HEK293 (cell line): ENCODE data around the gene GLOD4.
A peak's percentile ranks its signal among the peaks of the same experiment; 100 is the strongest.

Experiments used
- ATF2 ChIP-seq: fragments of 450-650 bp; formaldehyde crosslinking; IDR thresholded peaks from 2 replicates; pipeline ENCODE4 v1.5.1; 2016; ENCODE audit warnings: missing biosample characterization, missing genetic modification characterization, low read depth
- GFI1B ChIP-seq: fragments of 450-650 bp; formaldehyde crosslinking; IDR thresholded peaks from 2 replicates; pipeline ENCODE4 v1.5.1; 2016; ENCODE audit warnings: missing biosample characterization, missing genetic modification characterization
- KLF10 ChIP-seq: fragments of 450-650 bp; IDR thresholded peaks from 2 replicates; pipeline ENCODE4 v1.5.1; 2018; ENCODE audit warnings: missing biosample characterization, mild to moderate bottlenecking, missing genetic modification characterization
- PRDM1 ChIP-seq: fragments of 450-650 bp; formaldehyde crosslinking; IDR thresholded peaks from 2 replicates; pipeline ENCODE4; 2016; ENCODE audit warnings: missing biosample characterization, missing genetic modification characterization
- TSHZ1 ChIP-seq: fragments of 450-650 bp; formaldehyde crosslinking; IDR thresholded peaks from 2 replicates; pipeline ENCODE4 v1.5.1; 2016; ENCODE audit warnings: missing biosample characterization, missing genetic modification characterization, borderline replicate concordance
- ZBTB1 ChIP-seq: fragments of 450-650 bp; formaldehyde crosslinking; IDR thresholded peaks from 2 replicates; pipeline ENCODE4 v1.5.1; 2016; ENCODE audit warnings: missing biosample characterization, missing genetic modification characterization
- ZBTB20 ChIP-seq: fragments of 450-650 bp; formaldehyde crosslinking; IDR thresholded peaks from 2 replicates; pipeline ENCODE4 v1.5.1; 2016; ENCODE audit warnings: missing biosample characterization, missing genetic modification characterization
- ZFP37 ChIP-seq: fragments of 450-650 bp; formaldehyde crosslinking; IDR thresholded peaks from 2 replicates; pipeline ENCODE4 v1.5.1; 2016; ENCODE audit warnings: missing biosample characterization, missing genetic modification characterization
- ZNF140 ChIP-seq: fragments of 450-650 bp; formaldehyde crosslinking; IDR thresholded peaks from 2 replicates; pipeline ENCODE4 v1.5.1; 2016; ENCODE audit warnings: missing biosample characterization, missing genetic modification characterization
- ZNF157 ChIP-seq: fragments of 450-650 bp; formaldehyde crosslinking; IDR thresholded peaks from 2 replicates; pipeline ENCODE4 v1.5.1; 2016; ENCODE audit warnings: missing biosample characterization, missing genetic modification characterization
- ZNF169 ChIP-seq: fragments of 450-650 bp; formaldehyde crosslinking; IDR thresholded peaks from 2 replicates; pipeline ENCODE4 v1.5.1; 2016; ENCODE audit warnings: missing biosample characterization, missing genetic modification characterization
- ZNF23 ChIP-seq: fragments of 450-650 bp; formaldehyde crosslinking; IDR thresholded peaks from 2 replicates; pipeline ENCODE4 v1.5.1; 2016; ENCODE audit warnings: missing biosample characterization, missing genetic modification characterization, borderline replicate concordance
- ZNF266 ChIP-seq: fragments of 450-650 bp; formaldehyde crosslinking; IDR thresholded peaks from 2 replicates; pipeline ENCODE4 v1.5.1; 2016; ENCODE audit warnings: missing biosample characterization, missing genetic modification characterization, low read depth
- ZNF366 ChIP-seq: fragments of 450-650 bp; formaldehyde crosslinking; conservative IDR thresholded peaks from 2 replicates; pipeline ENCODE4 v1.5.1; 2016; ENCODE audit warnings: missing biosample characterization, missing genetic modification characterization
- ZNF513 ChIP-seq: fragments of 450-650 bp; IDR thresholded peaks from 2 replicates; pipeline ENCODE4 v1.5.1; 2018; ENCODE audit warnings: missing biosample characterization, missing genetic modification characterization
- ZNF629 ChIP-seq: fragments of 450-650 bp; formaldehyde crosslinking; IDR thresholded peaks from 2 replicates; pipeline ENCODE4 v1.5.1; 2017; ENCODE audit warnings: missing biosample characterization, missing genetic modification characterization
- ZNF76 ChIP-seq: fragments of 450-650 bp; formaldehyde crosslinking; IDR thresholded peaks from 2 replicates; pipeline ENCODE4; 2016; ENCODE audit warnings: low read depth, missing biosample characterization, missing genetic modification characterization, borderline replicate concordance
- ZNF830 ChIP-seq: fragments of 450-650 bp; IDR thresholded peaks from 2 replicates; pipeline ENCODE4 v1.5.0; 2018; ENCODE audit warnings: missing biosample characterization, missing genetic modification characterization, low read depth, mild to moderate bottlenecking, moderate library complexity
- TF ChIP-seq, protein P1 (sequence below): fragments of 450-650 bp; formaldehyde crosslinking; IDR thresholded peaks from 2 replicates; pipeline ENCODE4 v1.5.1; 2017; ENCODE audit warnings: missing biosample characterization, missing genetic modification characterization
- TF ChIP-seq, protein P2 (sequence below): fragments of 450-650 bp; formaldehyde crosslinking; IDR thresholded peaks from 2 replicates; pipeline ENCODE4 v1.5.1; 2016; ENCODE audit warnings: missing biosample characterization, missing genetic modification characterization
- TF ChIP-seq, protein P3 (sequence below): fragments of 450-650 bp; formaldehyde crosslinking; IDR thresholded peaks from 2 replicates; pipeline ENCODE4 v1.5.1; 2016; ENCODE audit warnings: missing biosample characterization, missing genetic modification characterization
- TF ChIP-seq, protein P4 (sequence below): IDR thresholded peaks from 2 replicates; pipeline ENCODE4 v1.6.1; 2011; ENCODE audit warnings: mild to moderate bottlenecking, low read depth, low read length, borderline replicate concordance
- TF ChIP-seq, protein P5 (sequence below): fragments of 450-650 bp; formaldehyde crosslinking; IDR thresholded peaks from 2 replicates; pipeline ENCODE4 v1.5.1; 2016; ENCODE audit warnings: missing biosample characterization, missing genetic modification characterization

The GLOD4 gene

DNA sequence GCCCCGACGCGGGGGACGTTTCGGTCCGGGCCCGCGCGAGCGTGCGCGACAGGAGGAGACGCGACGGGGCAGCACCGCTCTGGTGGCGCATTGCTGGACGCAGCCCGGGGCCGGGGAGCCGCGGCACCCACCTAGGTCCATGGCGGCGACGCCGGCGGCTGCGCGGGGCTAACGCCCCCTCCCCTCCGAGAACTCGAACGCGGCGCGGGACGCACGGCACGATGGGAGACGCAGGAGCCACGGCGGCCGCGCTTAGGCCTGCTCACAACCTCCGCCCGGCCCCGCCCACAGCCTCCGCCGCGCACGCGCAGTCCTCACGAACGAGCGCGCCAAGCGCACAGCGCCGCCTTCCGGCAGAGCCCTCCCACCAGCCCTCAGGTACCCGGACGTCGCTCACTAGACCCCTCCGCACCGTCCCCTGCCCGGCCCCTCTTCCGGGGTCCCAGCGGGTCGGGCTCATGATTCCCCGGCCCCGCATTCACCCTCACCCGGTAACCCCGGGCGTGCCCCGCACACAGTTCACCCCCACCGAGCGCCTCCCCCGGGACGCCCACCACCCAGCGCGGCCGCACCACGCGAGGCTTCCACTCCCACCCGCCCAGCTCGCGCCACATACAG, 30.0 kb downstream of the GLOD4 start, which contains the start of gene GEMIN4 (continued):
- TF ChIP-seq TSHZ1 (tag by site-specific recombination) (no peak), ZNF169 (tag by site-specific recombination) (no peak), ZNF23 (no peak), ZNF366 (peak; percentile 13; the same call in 1 of the 2 replicates), GFI1B (tag by site-specific recombination) (no peak), ZNF266 (tag by site-specific recombination) (no peak), ZNF140 (tag by site-specific recombination) (no peak), ATF2 (tag by site-specific recombination) (no peak), KLF10 (tag by site-specific recombination) (0 out of 2 replicates have a peak, but pooled peaks have one; percentile 60), ZNF830 (tag by site-specific recombination) (no peak), ZNF76 (tag by site-specific recombination) (peak; percentile 89; the same call in 1 of the 2 replicates), PRDM1 (tag by site-specific recombination) (no peak), ZNF513 (tag by site-specific recombination) (no peak), ZBTB1 (tag by site-specific recombination) (peak; percentile 57; the same call in 1 of the 2 replicates), ZNF629 (tag by site-specific recombination) (0 out of 2 replicates have a peak, but pooled peaks have one; percentile 36), ZFP37 (tag by site-specific recombination) (peak; percentile 94), ZBTB20 (tag by site-specific recombination) (peak; percentile 81), ZNF157 (tag by site-specific recombination) (no peak)
- TF ChIP-seq, protein P1, sequence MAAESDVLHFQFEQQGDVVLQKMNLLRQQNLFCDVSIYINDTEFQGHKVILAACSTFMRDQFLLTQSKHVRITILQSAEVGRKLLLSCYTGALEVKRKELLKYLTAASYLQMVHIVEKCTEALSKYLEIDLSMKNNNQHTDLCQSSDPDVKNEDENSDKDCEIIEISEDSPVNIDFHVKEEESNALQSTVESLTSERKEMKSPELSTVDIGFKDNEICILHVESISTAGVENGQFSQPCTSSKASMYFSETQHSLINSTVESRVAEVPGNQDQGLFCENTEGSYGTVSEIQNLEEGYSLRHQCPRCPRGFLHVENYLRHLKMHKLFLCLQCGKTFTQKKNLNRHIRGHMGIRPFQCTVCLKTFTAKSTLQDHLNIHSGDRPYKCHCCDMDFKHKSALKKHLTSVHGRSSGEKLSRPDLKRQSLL, result peak; percentile 78
- TF ChIP-seq, protein P2, sequence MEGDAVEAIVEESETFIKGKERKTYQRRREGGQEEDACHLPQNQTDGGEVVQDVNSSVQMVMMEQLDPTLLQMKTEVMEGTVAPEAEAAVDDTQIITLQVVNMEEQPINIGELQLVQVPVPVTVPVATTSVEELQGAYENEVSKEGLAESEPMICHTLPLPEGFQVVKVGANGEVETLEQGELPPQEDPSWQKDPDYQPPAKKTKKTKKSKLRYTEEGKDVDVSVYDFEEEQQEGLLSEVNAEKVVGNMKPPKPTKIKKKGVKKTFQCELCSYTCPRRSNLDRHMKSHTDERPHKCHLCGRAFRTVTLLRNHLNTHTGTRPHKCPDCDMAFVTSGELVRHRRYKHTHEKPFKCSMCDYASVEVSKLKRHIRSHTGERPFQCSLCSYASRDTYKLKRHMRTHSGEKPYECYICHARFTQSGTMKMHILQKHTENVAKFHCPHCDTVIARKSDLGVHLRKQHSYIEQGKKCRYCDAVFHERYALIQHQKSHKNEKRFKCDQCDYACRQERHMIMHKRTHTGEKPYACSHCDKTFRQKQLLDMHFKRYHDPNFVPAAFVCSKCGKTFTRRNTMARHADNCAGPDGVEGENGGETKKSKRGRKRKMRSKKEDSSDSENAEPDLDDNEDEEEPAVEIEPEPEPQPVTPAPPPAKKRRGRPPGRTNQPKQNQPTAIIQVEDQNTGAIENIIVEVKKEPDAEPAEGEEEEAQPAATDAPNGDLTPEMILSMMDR (tag by site-specific recombination), result peak; percentile 99
- TF ChIP-seq, protein P3, sequence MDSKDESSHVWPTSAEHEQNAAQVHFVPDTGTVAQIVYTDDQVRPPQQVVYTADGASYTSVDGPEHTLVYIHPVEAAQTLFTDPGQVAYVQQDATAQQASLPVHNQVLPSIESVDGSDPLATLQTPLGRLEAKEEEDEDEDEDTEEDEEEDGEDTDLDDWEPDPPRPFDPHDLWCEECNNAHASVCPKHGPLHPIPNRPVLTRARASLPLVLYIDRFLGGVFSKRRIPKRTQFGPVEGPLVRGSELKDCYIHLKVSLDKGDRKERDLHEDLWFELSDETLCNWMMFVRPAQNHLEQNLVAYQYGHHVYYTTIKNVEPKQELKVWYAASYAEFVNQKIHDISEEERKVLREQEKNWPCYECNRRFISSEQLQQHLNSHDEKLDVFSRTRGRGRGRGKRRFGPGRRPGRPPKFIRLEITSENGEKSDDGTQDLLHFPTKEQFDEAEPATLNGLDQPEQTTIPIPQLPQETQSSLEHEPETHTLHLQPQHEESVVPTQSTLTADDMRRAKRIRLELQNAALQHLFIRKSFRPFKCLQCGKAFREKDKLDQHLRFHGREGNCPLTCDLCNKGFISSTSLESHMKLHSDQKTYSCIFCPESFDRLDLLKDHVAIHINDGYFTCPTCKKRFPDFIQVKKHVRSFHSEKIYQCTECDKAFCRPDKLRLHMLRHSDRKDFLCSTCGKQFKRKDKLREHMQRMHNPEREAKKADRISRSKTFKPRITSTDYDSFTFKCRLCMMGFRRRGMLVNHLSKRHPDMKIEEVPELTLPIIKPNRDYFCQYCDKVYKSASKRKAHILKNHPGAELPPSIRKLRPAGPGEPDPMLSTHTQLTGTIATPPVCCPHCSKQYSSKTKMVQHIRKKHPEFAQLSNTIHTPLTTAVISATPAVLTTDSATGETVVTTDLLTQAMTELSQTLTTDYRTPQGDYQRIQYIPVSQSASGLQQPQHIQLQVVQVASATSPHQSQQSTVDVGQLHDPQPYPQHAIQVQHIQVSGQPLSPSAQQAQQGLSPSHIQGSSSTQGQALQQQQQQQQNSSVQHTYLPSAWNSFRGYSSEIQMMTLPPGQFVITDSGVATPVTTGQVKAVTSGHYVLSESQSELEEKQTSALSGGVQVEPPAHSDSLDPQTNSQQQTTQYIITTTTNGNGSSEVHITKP (tag by site-specific recombination), result peak; percentile 49
- TF ChIP-seq, protein P4, sequence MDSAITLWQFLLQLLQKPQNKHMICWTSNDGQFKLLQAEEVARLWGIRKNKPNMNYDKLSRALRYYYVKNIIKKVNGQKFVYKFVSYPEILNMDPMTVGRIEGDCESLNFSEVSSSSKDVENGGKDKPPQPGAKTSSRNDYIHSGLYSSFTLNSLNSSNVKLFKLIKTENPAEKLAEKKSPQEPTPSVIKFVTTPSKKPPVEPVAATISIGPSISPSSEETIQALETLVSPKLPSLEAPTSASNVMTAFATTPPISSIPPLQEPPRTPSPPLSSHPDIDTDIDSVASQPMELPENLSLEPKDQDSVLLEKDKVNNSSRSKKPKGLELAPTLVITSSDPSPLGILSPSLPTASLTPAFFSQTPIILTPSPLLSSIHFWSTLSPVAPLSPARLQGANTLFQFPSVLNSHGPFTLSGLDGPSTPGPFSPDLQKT, result no peak
- TF ChIP-seq, protein P5, sequence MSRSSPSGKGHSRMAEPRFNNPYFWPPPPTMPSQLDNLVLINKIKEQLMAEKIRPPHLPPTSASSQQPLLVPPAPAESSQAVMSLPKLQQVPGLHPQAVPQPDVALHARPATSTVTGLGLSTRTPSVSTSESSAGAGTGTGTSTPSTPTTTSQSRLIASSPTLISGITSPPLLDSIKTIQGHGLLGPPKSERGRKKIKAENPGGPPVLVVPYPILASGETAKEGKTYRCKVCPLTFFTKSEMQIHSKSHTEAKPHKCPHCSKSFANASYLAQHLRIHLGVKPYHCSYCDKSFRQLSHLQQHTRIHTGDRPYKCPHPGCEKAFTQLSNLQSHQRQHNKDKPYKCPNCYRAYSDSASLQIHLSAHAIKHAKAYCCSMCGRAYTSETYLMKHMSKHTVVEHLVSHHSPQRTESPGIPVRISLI (tag by site-specific recombination), result no peak
